Chondrocyte (in vitro differentiated cells): ENCODE measurements around the gene AKIP1. TPM values are rescaled to one million over a fixed set of nuclear protein-coding genes. Genes with fewer than 3 reads are reported as not detected.
"Not testable (repeated sequence)": the region's sequence is repeated elsewhere in the genome, so short reads cannot be mapped to it uniquely, and the experiment has no call there.

Experiments
- DNase-seq: peaks from one replicate; pipeline ENCODE4 v3.0.0; 2021; ENCODE audit warnings: mixed read lengths, low spot score
- H3K27ac Mint-ChIP-seq: one replicate; pipeline ENCODE4 v1.8.0; 2021; ENCODE audit warnings: mild to moderate bottlenecking, moderate library complexity, mixed read lengths; ENCODE audit not compliant: unreplicated experiment
- H3K27me3 Mint-ChIP-seq: 2 replicates; pipeline ENCODE4 v1.8.0; 2021; ENCODE audit warnings: low read depth, mixed read lengths
- H3K36me3 Mint-ChIP-seq: 2 replicates; pipeline ENCODE4 v1.8.0; 2021; ENCODE audit warnings: low read depth, mixed read lengths
- H3K4me1 Mint-ChIP-seq: 2 replicates; pipeline ENCODE4 v1.8.0; 2021; ENCODE audit warnings: low read depth, mild to moderate bottlenecking, mixed read lengths
- H3K4me3 Mint-ChIP-seq: one replicate; pipeline ENCODE4 v1.8.0; 2021; ENCODE audit warnings: mild to moderate bottlenecking, moderate library complexity, mixed read lengths; ENCODE audit not compliant: unreplicated experiment
- H3K9me3 Mint-ChIP-seq: 2 replicates; pipeline ENCODE4 v1.8.0; 2021; ENCODE audit warnings: low read depth, mixed read lengths
- total RNA-seq: library from RNA; stranded (reverse); gene quantifications from 3 replicates; pipeline ENCODE4 v1.2.1, GENCODE V29; 2021
- TF ChIP-seq, protein P1 (sequence below): fragments of 200-600 bp; sonication (generic); IDR thresholded peaks from 2 replicates; pipeline ENCODE4 v1.5.0; 2021; ENCODE audit warnings: antibody characterized with exemption, mild to moderate bottlenecking, moderate library complexity

AKIP1 gene
- total RNA-seq, 1 donor from 2014 or later: 30.1 TPM

DNA sequence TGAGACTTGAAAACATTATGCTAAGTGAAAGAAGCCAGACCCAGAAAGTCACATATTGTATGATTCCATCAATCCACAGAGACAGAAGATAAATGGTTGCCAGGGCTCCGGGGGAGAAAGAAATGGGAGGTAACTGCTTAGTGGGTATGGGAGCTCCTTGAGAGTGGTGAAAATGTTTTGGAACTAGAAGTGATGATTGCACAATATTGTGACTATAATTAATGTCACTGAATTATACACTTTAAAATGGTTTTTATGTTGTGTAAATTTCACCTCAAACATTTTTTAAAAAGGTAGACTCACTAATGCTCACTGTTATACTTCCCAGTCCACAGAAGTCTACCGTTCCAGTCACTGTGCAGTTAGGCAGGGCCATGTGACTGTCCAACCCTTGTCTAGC lies 32.2 kb upstream of the AKIP1 start:
- no peak overlapping the region for H3K27ac Mint-ChIP-seq
- H3K4me1 Mint-ChIP-seq: peaks cover 8% of the 10 kb centered on the region
- H3K4me3 Mint-ChIP-seq: no peak overlapping the region
- H3K36me3 Mint-ChIP-seq: no peaks in the 10 kb centered on the region
- no peaks in the 10 kb centered on the region for H3K9me3 Mint-ChIP-seq
- DNase-seq: no peak
- H3K27me3 Mint-ChIP-seq: no peaks in the 10 kb centered on the region
- TF ChIP-seq, protein P1, sequence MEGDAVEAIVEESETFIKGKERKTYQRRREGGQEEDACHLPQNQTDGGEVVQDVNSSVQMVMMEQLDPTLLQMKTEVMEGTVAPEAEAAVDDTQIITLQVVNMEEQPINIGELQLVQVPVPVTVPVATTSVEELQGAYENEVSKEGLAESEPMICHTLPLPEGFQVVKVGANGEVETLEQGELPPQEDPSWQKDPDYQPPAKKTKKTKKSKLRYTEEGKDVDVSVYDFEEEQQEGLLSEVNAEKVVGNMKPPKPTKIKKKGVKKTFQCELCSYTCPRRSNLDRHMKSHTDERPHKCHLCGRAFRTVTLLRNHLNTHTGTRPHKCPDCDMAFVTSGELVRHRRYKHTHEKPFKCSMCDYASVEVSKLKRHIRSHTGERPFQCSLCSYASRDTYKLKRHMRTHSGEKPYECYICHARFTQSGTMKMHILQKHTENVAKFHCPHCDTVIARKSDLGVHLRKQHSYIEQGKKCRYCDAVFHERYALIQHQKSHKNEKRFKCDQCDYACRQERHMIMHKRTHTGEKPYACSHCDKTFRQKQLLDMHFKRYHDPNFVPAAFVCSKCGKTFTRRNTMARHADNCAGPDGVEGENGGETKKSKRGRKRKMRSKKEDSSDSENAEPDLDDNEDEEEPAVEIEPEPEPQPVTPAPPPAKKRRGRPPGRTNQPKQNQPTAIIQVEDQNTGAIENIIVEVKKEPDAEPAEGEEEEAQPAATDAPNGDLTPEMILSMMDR: no peak

DNA sequence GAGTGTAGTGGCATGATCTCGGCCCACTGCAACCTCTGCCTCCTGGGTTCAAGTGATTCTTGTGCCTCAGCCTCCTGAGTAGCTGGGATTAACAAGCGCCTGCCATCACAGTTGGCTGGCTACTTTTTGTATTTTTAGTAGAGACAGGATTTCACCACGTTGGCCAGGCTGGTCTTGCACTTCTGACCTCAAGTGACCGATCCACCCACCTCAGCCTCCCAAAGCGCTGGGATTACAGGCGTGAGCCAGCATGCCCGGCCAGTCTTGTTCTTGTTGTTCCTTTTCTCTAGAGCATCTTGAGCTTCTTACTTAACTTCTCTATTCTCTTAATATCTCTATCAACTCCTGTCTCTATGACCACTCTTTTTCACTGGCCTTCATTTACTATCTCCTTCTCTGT lies 29.4 kb upstream of the AKIP1 start:
- DNase-seq, H3K27me3 Mint-ChIP-seq, H3K36me3 Mint-ChIP-seq, H3K4me1 Mint-ChIP-seq, H3K4me3 Mint-ChIP-seq, H3K9me3 Mint-ChIP-seq, H3K27ac Mint-ChIP-seq: not testable (repeated sequence)

DNA sequence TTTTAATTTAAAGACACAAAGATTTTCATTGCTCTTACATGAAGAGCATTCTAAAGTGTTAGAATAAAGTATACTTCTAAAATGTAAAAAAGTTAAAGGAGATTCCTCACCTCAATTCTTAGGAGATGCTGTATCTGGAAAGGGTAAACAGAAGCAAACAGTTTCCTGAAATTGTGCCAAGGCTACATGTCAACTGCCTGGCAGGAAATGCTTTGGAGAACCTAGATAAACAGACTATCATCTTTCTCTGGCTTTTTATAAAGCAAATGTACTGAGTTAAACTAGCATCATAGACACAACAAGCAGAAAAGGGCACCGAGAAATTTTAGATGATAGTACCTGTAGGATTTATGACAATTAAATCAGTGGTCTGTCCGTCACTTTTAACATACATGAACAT lies 24.7 kb upstream of the AKIP1 start:
- Mint-ChIP-seq H3K4me3 (no peak overlapping the region), H3K27me3 (no peaks in the 10 kb centered on the region), H3K36me3 (peaks cover 3% of the 10 kb centered on the region), H3K4me1 (peaks cover 10% of the 10 kb centered on the region), H3K27ac (no peak overlapping the region), H3K9me3 (peaks cover 12% of the 10 kb centered on the region)
- no peak for DNase-seq
- TF ChIP-seq, protein P1: no peak

DNA sequence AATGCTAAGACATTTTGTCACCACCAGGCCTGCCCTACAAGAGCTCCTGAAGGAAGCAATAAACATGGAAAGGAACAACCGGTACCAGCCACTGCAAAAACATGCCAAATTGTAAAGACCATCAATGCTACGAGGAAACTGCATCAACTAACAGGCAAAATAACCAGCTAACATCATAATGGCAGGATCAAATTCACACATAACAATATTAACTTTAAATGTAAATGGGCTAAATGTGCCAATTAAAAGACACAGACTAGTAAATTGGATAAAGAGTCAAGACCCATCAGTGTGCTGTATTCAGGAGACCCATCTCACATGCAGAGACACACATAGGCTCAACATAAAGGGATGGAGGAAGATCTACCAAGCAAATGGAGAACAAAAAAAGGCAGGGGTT lies 19.8 kb upstream of the AKIP1 start:
- not testable (repeated sequence) for H3K4me1 Mint-ChIP-seq, H3K27me3 Mint-ChIP-seq, H3K4me3 Mint-ChIP-seq, H3K27ac Mint-ChIP-seq, DNase-seq
- Mint-ChIP-seq H3K9me3 (peaks cover 23% of the 10 kb centered on the region), H3K36me3 (peaks cover 11% of the 10 kb centered on the region)

DNA sequence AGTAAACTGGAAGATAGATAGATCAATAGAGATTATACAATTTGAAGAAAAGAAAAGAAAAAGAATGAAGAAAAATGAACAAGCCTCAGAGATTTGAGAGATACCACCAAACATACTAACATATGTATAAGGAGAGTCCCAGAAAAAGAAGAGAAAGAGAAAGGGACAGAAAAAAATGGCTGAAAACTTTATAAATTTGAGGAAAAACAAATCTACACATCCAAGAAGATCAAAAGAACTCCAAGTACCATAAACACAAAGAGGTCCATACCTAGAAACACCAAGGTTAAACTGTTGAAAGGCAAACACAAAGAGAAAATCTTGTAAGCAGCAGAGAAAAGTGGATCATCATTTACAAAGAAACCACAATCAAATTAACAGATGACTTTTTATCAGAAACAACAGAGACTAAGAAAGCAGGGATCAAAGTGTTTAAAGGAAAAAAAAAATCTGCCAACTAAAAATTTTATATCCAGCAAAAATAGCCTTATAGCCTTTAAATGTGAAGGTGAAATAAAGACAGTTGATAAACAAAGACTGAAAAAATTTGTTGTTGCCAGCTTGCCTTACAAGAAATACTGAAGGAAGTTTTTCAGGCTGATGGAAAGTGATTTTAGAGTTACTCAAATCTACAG lies 11.8 kb upstream of the AKIP1 start:
- H3K27ac Mint-ChIP-seq: no peak overlapping the region
- no peak for DNase-seq
- H3K9me3 Mint-ChIP-seq: peaks cover 26% of the 10 kb centered on the region
- TF ChIP-seq, protein P1: no peak
- H3K4me1 Mint-ChIP-seq: peaks cover 3% of the 10 kb centered on the region
- no peaks in the 10 kb centered on the region for H3K27me3 Mint-ChIP-seq
- H3K4me3 Mint-ChIP-seq: no peak overlapping the region
- H3K36me3 Mint-ChIP-seq: peaks cover 11% of the 10 kb centered on the region

DNA sequence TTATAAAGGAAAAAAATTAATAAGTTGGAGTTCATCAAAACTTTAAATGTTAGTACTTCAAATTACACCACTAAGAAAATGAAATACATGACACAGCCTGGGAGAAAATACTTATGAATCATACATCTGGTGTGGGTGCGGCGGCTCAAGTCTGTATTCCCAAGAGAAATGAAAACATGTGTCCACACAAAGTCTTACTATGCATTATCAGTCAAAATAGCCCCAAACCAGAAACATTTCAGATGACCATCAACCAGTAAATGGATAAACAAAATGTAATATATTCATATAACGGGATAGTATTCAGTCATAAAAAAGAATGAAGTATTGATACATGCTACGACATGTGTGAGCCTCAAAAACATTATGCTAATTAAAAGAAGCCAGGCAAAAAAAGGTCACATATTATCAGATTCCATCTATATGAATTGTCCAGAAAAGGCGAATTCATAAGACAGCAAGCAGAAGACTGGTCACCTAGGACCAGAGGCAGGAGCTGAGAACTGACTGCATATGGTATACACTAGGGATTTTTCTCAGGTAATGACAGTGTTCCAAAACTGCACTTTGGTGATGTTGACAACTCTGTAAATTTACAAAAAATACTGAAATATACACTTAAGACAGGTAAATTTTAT lies 5.3 kb upstream of the AKIP1 start:
- peaks cover 3% of the 10 kb centered on the region for H3K36me3 Mint-ChIP-seq
- peaks cover 52% of the 10 kb centered on the region for H3K4me1 Mint-ChIP-seq
- no peak for DNase-seq
- no peak overlapping the region for H3K4me3 Mint-ChIP-seq
- H3K27ac Mint-ChIP-seq: peak overlapping the region; percentile 76
- TF ChIP-seq, protein P1: no peak
- H3K9me3 Mint-ChIP-seq: peaks cover 8% of the 10 kb centered on the region
- H3K27me3 Mint-ChIP-seq: no peaks in the 10 kb centered on the region
